Measurements from ENCODE around the gene ETF1. TPM values are rescaled to one million over a fixed set of nuclear protein-coding genes. Genes with fewer than 3 reads are reported as not detected.
A peak's percentile ranks its signal among the peaks of the same experiment; 100 is the strongest.

Gene ETF1
- total RNA-seq, 1 donor from 2014 or later = 102 TPM

DNA sequence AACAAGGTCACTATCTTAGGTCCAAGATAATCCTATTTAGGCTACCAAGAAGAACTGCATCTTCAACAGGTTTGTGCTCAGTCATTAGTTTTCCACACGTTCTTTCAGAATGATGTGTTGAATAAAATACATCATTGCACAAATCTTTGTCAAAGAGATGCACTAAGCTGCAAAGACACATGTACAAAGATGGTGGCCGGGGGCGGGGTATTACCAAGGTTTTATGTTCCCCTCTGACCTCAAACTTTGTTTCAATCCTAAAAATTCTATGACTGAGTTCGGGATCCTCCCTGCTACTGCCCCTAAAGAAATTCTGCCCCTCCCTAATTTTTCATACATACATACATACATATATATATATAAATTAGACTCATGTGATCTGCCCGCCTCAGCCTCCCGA lies 17.9 kb upstream of the ETF1 start:
- no peak for DNase-seq

DNA sequence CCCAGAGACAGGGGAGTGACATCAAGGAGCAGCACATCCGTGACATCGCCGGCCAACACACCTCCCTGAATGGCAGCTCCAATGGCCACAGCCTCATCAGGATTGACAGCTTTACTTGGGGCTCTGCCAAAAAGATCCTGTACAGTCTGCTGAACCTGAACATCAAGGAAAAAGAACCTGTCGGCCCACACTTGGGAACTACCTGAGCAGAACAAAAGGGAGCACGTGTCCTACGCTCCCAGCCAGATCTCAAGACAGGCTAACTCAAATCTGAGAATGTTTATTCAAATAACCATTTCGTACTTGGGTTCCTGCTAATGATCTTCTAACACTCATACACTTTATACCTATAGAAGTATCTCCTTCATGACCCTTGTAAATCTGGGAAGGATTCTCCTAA lies 16.9 kb upstream of the ETF1 start:
- DNase-seq = no peak

DNA sequence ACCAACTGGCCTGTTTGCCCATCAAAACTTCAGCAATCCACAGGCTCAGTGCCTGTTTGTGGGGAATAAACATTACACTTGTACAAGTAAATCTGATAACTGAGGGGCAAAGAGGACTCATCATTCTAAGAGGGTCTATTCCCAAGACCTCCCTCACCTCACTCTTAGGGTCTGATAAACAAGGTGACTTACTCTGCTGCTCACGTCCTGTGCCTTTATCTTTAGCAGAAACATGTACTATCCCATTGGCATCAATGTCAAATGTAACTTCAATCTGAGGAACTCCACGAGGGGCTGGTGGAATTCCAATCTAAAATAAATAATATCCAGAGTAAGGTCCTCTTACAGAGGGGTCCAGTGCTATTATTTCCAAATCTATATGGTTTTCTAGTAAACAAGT lies 14.6 kb upstream of the ETF1 start:
- DNase-seq = no peak

DNA sequence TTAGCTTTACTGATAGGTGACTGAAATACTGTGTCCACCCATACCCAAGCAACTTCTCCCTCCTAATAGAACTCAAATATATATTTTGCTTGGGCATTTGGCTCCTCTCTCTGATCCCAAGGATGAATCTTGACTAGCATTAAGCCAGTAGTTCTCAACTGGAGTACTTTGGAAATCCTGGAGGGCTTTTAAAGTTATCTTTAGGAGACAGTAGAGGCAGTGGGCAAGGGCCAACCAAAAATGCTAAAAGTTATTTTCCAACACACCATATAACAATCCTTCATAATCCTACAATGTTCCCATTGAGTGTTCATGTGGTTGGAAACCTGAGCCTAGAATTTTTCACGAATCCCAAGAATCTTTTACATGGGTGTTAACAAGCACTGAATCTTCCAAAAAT lies 11.1 kb upstream of the ETF1 start:
- no peak for DNase-seq

DNA sequence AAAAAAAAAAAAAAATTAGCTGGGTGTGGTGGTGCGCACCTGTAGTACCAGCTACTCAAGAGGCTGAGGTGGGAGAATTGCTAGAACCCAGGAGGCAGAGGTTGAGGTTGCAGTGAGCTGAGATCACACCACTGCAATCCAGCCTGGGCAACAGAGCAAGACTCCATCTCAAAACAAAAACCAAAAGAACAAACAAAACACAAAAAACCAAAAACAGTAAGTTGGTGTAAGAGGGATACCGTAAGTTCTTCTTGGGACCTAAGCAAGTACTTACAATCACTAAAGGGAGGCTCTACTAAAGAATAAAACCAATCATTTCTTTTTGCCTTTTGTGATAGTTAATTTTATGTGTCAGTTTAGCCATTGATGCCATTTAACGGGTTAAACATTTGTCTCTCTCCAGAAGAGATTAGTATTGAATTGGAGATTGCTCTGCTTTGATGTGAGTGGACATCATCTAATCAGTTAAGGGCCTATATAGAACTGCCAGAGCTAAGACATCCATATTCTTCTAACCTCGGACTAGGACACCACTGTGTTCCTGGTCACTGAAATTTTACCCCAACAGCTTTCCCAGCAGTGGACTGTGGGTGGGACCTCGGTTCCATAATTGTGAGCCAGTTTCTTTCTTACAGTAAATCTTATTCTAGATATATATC lies 10.5 kb upstream of the ETF1 start:
- no peak for DNase-seq

DNA sequence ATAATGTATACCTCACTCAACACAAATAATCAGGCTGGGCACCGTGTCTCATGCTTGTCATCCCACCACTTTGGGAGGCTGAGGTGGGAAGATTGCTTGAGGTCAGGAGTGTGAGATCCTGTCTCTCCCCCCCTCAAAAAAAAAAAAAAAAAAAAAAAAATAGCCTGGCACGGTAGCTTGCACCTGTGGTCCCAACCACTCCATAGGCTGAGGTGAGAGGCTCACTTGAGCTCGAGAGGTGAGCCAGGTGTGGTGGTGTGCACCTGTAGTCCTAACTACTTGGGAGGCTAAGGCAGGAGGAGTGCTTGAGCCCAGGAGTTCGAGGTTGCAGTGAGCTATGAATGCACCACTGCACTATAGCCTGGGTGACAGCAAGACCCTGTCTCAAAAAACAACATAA lies 9.6 kb upstream of the ETF1 start:
- DNase-seq = no peak

DNA sequence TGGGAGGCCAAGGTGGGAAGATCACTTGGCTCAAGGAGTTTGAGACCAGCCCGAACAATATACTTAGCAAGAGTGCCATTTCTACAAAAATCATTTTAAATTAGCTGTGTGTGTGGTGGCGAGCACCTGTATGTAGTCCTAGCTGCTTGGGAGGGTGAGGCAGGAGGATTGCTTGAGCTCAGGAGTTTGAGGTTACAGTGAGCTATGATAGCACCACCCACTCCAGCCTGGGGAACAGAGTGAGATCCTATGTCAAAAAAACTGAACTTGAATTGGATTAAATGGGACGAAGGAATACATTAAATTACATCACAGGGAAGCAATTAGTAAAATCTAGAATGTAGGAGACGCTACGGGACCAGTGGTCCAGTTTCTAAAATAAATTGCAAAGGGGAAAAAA lies 6.4 kb upstream of the ETF1 start:
- DNase-seq = no peak

DNA sequence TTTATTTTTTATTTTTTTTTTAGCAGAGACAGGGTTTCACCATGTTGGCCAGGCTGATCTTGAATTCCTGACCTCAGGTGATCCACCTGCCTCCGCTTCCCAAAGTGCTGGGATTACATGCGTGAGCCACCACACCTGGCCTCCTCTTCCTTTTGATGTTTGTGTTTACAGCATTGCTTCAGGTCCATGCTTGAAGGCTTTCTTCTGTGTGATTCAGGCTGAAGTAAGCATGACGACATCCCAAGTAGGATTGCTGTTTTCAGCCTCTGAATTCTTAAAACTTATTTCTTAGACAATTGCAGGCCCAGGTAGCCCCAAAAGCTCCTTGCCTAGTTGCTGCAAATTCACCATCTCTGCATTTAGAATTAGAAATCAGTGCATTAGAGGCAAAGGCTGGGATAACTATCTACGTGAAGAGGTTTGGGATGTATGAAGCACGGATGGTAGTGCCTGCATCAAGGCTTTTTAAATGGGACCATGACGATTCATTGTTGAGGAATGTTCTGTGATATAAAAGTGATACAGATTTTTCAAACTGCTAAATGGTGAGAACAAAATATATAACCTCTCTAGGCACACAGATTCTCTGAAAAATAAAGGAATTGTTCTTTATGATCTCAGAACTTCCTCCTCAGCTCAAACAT lies 3.0 kb upstream of the ETF1 start:
- DNase-seq = no peak

DNA sequence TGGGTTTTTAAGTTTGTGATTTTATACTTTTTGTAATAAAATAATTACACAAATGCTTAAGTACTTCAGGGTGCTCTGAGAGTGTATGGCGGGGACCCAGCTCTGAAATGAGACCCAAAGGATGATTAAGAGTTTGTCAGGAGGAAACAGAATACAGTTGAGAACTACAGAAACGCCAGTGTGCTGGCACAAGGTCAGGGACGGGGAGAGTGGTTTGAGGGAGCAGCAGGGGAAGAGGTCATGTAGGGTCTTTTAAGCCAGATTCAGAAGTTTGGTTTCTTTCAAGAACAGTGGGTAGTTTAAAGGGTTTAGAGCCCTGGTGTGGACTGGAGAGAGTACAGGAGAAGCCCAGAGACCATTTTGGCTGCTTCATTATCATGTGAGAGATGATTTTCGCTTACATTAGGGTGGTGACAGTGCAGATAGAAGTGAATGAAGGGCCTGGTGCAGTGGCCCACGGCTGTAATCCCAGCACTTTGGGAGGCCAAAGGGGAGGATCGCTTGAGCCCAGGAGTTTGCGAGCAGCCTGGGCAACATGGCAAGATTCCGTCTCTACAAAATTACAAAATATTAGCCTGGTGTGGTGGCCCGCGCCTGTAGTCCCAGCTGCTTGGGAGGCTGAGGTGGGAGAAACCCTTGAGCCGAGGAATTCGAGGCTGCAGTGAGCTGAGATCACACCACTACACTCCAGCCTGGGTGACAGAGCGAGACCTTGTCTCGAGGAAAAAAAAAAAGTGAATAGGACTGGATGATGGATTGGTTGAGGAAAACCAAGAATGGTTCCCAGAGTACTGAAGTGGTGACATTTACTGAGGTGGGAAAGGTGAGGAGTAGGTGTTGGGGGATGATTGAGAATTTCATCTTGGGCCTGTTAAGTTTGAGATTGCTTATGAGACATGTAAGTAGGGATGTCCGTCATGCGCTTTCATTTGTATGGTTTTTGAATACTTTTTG lies 1.4 kb upstream of the ETF1 start:
- peak; percentile 44 for DNase-seq

DNA sequence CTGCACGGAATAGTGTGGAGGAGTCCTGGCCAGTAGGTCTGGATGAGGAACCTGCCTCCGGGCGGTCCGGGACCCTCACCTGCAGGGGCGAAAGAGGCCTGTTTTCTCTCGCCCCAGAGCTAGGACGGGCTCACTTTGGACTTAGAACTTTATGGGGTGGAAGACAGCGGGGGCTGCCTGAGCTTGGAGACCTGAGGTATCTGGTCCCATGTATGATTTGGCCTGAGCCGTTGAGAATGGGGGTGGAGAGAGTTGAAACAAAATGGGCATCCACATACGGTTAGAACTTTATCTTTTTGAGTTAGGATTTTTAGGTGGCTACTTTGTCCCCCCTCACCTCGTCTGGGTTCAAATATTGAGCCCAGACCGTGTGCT lies 681 bp upstream of the ETF1 start:
- no peak for DNase-seq

DNA sequence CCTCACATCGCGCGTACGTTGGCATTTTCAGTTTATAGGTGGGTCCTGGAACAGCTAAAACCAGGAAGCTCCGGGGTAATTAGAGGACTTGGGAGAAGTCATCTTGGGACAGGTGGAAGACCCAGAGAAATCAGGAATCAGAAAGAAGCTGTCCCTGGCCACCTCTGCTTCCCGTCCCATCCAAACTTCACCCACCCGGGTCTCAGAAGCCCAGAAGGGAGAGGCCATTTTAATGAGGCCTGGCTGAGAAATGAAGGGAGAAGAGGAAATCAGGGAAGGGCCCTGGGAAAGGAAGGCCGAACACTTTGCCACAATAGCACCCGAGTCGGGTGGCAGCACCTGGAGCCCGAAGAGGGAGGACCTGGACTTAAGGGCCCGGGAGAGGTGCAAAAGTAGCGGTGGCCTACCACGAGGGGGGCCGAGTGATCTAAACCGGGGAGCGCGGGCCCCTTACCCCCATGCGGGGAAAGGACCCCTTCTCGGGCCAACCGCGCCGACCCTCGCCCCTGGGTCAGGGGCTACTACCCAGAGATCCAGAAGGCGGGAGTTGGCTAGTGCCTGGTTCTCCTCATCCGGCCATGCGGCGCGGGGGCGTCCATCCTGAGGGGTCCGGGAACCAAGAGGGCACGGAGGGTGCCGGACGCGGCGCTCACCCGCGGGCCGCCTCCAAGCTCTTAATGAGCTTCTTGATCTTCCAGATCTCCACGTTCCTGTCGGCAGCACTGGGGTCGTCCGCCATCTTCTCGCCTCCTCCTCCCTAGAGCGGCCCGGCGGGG lies 668 bp downstream of the ETF1 start:
- peak; percentile 41 for DNase-seq

DNA sequence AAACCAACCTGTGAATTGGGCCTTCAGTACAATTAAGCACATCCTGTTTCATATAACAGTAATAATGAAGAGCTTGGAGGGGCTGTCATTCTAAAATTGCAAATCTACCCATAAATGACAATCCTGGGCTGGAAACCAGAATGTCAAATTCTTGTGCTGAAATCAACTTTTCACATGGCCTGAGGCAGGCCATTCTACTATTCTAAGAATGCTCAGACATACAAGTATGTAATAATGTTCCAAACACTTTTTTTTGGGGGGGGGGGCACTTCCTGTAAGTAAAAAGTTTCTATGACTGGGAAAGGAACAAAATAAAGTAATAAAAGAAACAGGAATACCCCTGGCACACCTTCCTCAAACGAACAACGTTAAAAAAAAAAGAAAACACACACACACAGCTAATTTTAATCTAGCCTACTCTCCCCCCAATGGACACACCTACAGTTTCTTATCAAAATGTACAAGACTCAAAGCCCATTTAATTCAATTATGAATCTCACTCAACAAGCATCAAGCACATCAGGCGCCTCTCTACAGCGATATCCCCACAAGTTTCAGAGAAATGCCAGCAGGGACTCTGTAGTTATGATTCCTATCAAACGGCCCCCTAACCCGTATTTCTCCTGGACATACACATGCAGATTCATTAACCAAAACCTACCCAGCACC lies 1.4 kb downstream of the ETF1 start:
- no peak for DNase-seq

DNA sequence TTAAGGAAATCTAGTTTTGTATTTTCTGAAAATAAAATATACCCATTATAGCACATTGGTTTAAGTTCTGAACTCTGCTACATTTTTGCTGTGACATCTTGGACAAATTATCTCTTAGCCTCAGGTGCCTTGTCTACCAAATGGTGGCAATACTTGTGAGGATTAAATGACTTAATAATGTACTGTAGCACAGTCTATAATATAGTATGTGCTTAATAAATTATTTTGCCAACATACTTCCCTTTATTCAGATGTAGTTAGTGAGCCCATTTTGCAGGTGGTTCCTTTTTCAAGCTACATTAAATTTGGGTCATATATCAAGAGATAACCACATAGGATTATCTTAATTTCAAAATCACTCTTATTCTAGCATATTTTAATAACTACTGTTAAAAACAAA lies 3.2 kb downstream of the ETF1 start:
- no peak for DNase-seq

DNA sequence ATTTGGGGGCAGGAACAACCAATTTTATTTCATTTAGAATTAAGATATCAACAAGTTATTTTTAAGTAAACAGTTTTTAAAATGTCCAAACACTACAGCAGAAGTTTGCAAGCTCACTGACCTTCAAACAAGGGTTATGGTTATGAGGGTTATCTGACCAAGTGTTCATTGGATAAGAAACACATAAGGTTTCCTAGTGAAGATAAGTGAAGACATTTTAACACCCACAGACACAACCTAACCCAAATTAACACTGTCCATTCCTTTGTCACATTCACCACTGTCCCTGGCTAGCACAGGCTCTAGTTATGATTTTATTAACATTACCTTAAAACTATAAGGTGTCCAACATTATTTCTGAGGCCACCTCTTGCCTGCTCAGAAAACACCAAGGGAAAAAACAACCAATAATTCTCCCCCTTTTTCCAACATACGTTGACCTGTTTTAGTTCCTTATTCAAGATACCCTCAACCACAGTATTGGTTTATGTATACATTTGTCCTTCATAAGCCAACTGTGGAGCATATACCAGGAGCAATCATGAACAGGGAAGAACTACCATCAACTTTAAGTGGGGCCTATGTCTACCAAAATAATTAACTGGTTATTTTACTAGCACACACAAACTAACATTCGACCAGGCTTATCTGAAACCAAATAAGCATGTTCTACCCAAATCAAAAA lies 4.0 kb downstream of the ETF1 start:
- no peak for DNase-seq

DNA sequence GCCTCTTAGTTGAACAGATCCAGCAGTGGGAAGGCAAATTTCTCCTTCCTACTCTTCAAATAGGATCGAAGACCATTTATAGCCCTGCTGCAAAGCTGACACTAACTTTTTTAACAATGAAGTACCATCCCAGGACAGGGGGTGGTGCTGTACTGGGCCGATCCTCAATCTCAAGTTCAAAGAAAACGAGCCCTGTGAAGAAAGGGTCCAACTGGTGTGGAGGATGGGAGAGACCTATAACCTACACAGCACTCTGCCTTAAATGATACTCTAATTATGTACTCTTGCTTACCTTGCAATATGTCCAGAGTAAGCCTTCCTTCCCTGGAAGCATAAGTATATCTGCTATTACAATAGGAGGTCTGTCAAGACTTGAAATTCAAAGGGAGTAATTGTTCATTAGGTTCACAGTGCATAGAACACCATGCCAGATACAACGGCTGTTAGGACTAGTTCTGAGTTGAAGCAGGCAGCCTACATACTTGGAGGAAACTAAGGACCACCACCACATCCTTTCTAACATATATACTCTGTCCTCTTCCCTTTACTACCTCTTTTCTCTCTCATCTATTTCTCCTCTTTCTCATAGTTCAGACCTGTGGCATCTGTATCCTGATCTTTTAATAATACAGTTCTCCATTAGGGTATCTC lies 6.2 kb downstream of the ETF1 start:
- peak; percentile 49 for DNase-seq

DNA sequence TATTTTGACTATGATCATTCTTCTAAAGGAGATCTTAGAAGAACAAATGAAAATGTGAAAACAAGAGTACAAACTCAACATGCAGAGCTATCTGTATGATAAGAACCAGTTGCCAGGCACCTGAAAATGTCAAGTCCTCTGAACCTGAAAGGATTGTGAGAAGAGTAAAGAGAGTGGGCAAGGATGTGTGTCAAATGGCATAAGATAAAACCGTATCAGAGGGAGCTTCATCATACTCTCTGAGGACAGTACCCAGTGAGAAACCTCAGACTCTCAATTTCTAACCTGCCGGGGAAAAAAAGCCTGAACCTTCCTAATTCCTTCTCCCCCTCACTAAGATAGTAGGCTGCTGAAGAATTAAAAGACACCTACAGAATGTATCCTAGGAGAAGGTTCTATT lies 6.8 kb downstream of the ETF1 start:
- DNase-seq = no peak

DNA sequence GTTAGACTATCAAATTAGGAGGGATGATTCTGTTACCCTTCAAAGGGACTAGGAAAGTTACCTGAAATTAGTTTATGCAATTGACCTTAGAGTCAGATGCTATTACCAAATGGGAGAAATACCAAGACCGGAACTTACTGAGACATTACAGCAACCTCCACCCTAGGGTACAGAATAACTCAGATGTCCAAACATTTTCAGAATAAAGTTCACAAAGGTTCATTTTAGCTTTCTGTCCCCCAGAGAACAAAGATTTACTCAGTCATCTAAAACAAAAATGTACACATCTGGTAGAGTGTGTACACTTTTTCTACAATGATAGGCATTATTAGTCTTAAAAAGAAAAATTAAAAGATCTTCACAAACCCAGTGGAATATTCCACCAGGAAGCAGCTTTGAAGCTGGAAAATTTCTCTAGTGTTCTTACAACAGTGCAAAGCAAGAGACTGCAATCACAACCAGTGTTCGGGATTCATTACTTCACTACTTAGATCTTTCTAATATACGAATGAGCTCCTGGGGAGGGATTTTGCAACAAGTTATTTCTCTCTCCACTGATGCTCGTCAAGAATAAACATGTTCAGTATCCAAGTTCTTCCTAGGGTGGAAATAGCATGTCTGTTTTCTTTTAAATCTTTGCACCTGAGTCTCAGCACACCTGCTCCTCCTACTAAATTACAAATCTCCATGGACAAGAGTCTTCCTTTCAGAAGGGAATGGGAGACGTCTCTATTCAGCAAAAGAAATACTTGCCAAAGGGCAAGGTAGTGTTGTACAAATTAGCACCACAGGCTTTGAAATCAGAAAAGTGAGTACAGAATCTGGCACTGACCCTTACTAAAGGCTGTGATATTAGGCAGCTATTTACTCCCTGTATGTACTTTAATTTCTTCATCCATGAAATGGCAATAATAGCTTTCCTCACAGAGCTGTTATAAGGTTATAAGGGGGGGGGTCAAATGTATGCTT lies 8.8 kb downstream of the ETF1 start:
- no peak for DNase-seq

DNA sequence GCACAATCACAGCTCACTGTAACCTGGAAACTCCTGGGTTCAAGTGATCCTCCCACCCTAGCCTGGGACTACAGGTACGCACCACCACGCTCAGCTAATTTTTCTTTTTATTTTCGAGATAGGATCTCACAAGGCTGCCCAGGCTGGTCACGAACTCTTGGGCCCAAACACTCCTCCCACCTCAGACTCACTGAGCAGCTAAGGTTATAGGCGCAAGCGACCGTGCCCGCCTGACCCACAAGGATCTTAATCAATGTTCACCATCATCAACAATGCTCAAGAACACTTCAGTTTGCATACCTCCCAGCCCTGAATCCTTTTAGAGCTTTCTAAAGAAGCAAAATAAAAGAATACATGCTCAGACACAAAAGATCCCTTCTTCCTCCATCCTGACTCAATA lies 13.2 kb downstream of the ETF1 start:
- no peak for DNase-seq

DNA sequence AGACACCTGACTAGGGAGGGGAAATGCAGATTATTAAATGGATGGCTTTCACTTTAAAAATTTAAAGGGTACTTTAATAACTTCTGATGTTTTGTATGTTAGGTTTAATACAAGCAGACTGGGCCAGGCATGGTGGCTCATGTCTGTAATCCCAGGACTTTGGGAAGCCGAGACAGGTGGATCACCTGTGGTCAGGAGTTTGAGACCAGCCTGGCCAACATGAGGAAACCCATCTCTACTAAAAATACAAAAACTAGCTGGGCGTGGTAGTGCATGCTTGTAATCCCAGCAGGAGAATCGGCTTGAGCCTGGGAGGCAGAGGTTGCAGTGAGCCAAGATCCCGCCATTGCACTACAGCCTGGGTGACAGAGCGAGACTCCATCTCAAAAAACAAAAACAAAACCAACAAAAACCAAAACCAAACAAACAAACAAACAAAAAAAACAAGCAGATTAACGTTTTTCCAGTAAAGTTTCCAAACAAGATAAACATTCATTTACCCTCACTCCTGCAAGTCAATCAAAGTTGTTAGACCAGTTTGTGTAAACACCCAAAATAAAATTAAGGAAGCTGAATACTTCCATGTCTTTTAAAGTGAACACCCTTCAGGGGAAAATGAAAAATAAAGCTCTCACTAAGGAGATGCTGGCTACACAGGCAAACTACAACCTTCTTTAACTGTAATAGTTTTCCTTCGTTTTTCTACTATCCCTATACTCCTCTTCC lies 14.1 kb downstream of the ETF1 start:
- no peak for DNase-seq
